GM18873 (cell line): Measurements from ENCODE around the gene FLNB.

Source experiments
- ATAC-seq: cut with Tn5 transposase; IDR thresholded peaks from one replicate; pipeline ENCODE4 v1.9.1; 2021; ENCODE audit warnings: mild to moderate bottlenecking, moderate library complexity, moderate number of reproducible peaks; ENCODE audit not compliant: unreplicated experiment, low FRiP score

The FLNB gene

GRCh38 chr3:58008141-58009025 lies at the start of gene FLNB:
TSS of gene FLNB (plus strand) at chr3:58008422. CDS start at chr3:58008565, 143 bp downstream.
- no peak for ATAC-seq

- ATAC-seq, result no peak
Measured at GRCh38 chr3:57958642-57959422, 49.4 kb upstream of the FLNB start.

GRCh38 chr3:57959423-57960173 lies 48.6 kb upstream of the FLNB start:
- ATAC-seq, result no peak

- ATAC-seq, result no peak
Measured at GRCh38 chr3:57960174-57960505, 48.1 kb upstream of the FLNB start.

- no peak for ATAC-seq
Measured at GRCh38 chr3:57961177-57961827, 46.9 kb upstream of the FLNB start.

- no peak for ATAC-seq
Measured at GRCh38 chr3:57961828-57962447, 46.3 kb upstream of the FLNB start.

- no peak for ATAC-seq
Measured at GRCh38 chr3:57962448-57962834, 45.8 kb upstream of the FLNB start.

- no peak for ATAC-seq
Measured at GRCh38 chr3:57963811-57964346, 44.3 kb upstream of the FLNB start.

GRCh38 chr3:57966829-57967228 lies 41.4 kb upstream of the FLNB start:
- no peak for ATAC-seq

GRCh38 chr3:57967590-57967989 lies 40.6 kb upstream of the FLNB start:
- no peak for ATAC-seq

GRCh38 chr3:57968501-57968900 lies 39.7 kb upstream of the FLNB start:
- no peak for ATAC-seq

- no peak for ATAC-seq
Measured at GRCh38 chr3:57971975-57972374, 36.2 kb upstream of the FLNB start.

GRCh38 chr3:57972531-57973111 lies 35.6 kb upstream of the FLNB start:
- ATAC-seq, result no peak

- ATAC-seq, result no peak
Measured at GRCh38 chr3:57973715-57974477, 34.3 kb upstream of the FLNB start.

- ATAC-seq, result no peak
Measured at GRCh38 chr3:57974796-57975388, 33.3 kb upstream of the FLNB start.

GRCh38 chr3:57977818-57978235 lies 30.4 kb upstream of the FLNB start:
- ATAC-seq, result no peak

GRCh38 chr3:57978316-57978715 lies 29.9 kb upstream of the FLNB start:
- no peak for ATAC-seq

GRCh38 chr3:57980416-57980815 lies 27.8 kb upstream of the FLNB start:
- ATAC-seq, result no peak
